GM23338 (cell line): Measurements from ENCODE around the gene MACF1. TPM values are rescaled to one million over a fixed set of nuclear protein-coding genes. Genes with fewer than 3 reads are reported as not detected.

Experiments
- ATAC-seq: fragments of 200-7000 bp; cut with Tn5 transposase; 3 replicates; pipeline ENCODE4 v1.9.1; 2020
- DNase-seq: peaks from one replicate; pipeline ENCODE4 v3.0.0-alpha.2; 2015; ENCODE audit warnings: low spot score
- H2AFZ ChIP-seq: fragments of 200-600 bp; sonication (generic); 2 replicates; pipeline ENCODE4 v1.8.0; 2016; ENCODE audit warnings: antibody characterized with exemption, mild to moderate bottlenecking, moderate library complexity
- H3F3A ChIP-seq: fragments of 200-600 bp; sonication (generic); replicated peaks from 2 replicates; pipeline ENCODE4 v1.8.0; 2017; ENCODE audit warnings: antibody characterized with exemption, mixed run types, low read depth
- H3K27ac ChIP-seq: fragments of 200-600 bp; sonication (generic); 2 replicates; pipeline ENCODE4 v1.6.1; 2016; ENCODE audit warnings: low read depth
- H3K27me3 ChIP-seq: fragments of 200-600 bp; sonication (generic); 2 replicates; pipeline ENCODE4 v1.8.0; 2016; ENCODE audit warnings: mild to moderate bottlenecking, mixed run types, moderate library complexity; ENCODE audit not compliant: insufficient read depth
- H3K36me3 ChIP-seq: fragments of 200-600 bp; sonication (generic); 2 replicates; pipeline ENCODE4 v1.8.0; 2016; ENCODE audit warnings: mild to moderate bottlenecking; ENCODE audit not compliant: insufficient read depth
- H3K4me1 ChIP-seq: fragments of 200-600 bp; sonication (generic); 2 replicates; pipeline ENCODE4 v1.8.0; 2016; ENCODE audit warnings: mild to moderate bottlenecking, moderate library complexity; ENCODE audit not compliant: insufficient read depth
- H3K4me2 ChIP-seq: fragments of 200-600 bp; sonication (generic); 2 replicates; pipeline ENCODE4 v1.7.1; 2017; ENCODE audit warnings: mixed run types
- H3K4me3 ChIP-seq: fragments of 200-600 bp; sonication (generic); 2 replicates; pipeline ENCODE4 v1.6.1; 2016; ENCODE audit warnings: mixed run types
- H3K79me2 ChIP-seq: fragments of 200-600 bp; sonication (generic); replicated peaks from 2 replicates; pipeline ENCODE4 v1.8.0; 2017; ENCODE audit warnings: mild to moderate bottlenecking; ENCODE audit not compliant: insufficient read depth
- H3K9me2 ChIP-seq: fragments of 200-600 bp; sonication (generic); 2 replicates; pipeline ENCODE4 v1.8.0; 2017; ENCODE audit not compliant: insufficient read depth
- H4K20me1 ChIP-seq: fragments of 200-600 bp; sonication (generic); replicated peaks from 2 replicates; pipeline ENCODE4 v1.8.0; 2017; ENCODE audit warnings: mild to moderate bottlenecking; ENCODE audit not compliant: insufficient read depth
- H3K27ac Mint-ChIP-seq: 2 replicates; pipeline ENCODE4 v1.8.0; 2020; ENCODE audit warnings: inconsistent platforms, mild to moderate bottlenecking, moderate library complexity, mixed read lengths
- H3K27me3 Mint-ChIP-seq: 3 replicates; pipeline ENCODE4 v1.8.0; 2022; ENCODE audit warnings: low read depth, mild to moderate bottlenecking, moderate library complexity, mixed read lengths, inconsistent platforms; ENCODE audit not compliant: insufficient read depth, poor library complexity
- H3K36me3 Mint-ChIP-seq: 3 replicates; pipeline ENCODE4 v1.8.0; 2021; ENCODE audit warnings: low read depth, mild to moderate bottlenecking, inconsistent platforms, moderate library complexity, mixed read lengths
- H3K4me1 Mint-ChIP-seq: 3 replicates; pipeline ENCODE4 v1.8.0; 2020; ENCODE audit warnings: mild to moderate bottlenecking, inconsistent platforms, mixed read lengths
- H3K4me3 Mint-ChIP-seq: 3 replicates; pipeline ENCODE4 v1.8.0; 2021; ENCODE audit warnings: moderate library complexity, mild to moderate bottlenecking, inconsistent platforms, mixed read lengths
- H3K9me3 Mint-ChIP-seq: 3 replicates; pipeline ENCODE4 v1.8.0; 2020; ENCODE audit warnings: moderate library complexity, mild to moderate bottlenecking, inconsistent platforms, mixed read lengths
- CREB1 ChIP-seq: fragments of 250-450 bp; sonication (Bioruptor Pico); IDR thresholded peaks from 2 replicates; pipeline ENCODE4 v1.5.0; 2020; ENCODE audit warnings: low read depth, mild to moderate bottlenecking, moderate library complexity
- CTCF ChIP-seq, 2 experiments: fragments of 200-600 bp in 1 of 2; sonication (generic) in 1 of 2; conservative IDR thresholded peaks; 2 replicates each; pipeline versions ENCODE4 v1.5.1 to v1.6.1; 2016 to 2017; ENCODE audit warnings: antibody characterized with exemption in 2 of 2, low read depth in 2 of 2, mild to moderate bottlenecking in 2 of 2, moderate library complexity in 1 of 2
- ETS1 ChIP-seq: IDR thresholded peaks from 2 replicates; pipeline ENCODE4 v1.6.1; 2016; ENCODE audit warnings: antibody characterized with exemption
- EZH2 ChIP-seq: fragments of 200-600 bp; sonication (generic); IDR thresholded peaks from one replicate; pipeline ENCODE4 v1.8.0; 2017; ENCODE audit warnings: antibody characterized with exemption, mild to moderate bottlenecking, low read depth; ENCODE audit not compliant: unreplicated experiment
- EZH2phosphoT487 ChIP-seq: fragments of 200-600 bp; sonication (generic); IDR thresholded peaks from one replicate; pipeline ENCODE4 v1.8.1; 2018; ENCODE audit warnings: antibody characterized with exemption; ENCODE audit not compliant: unreplicated experiment
- JUNB ChIP-seq: IDR thresholded peaks from one replicate; pipeline ENCODE4 v1.6.1; 2016; ENCODE audit warnings: antibody characterized with exemption; ENCODE audit not compliant: unreplicated experiment
- NANOG ChIP-seq: IDR thresholded peaks from 2 replicates; pipeline ENCODE4 v1.6.1; 2016; ENCODE audit warnings: antibody characterized with exemption, borderline replicate concordance
- POLR2AphosphoS5 ChIP-seq: IDR thresholded peaks from 2 replicates; pipeline ENCODE4 v1.6.1; 2016; ENCODE audit warnings: antibody characterized with exemption, low read depth
- REST ChIP-seq: IDR thresholded peaks from one replicate; pipeline ENCODE4 v1.6.1; 2018; ENCODE audit warnings: antibody characterized with exemption; ENCODE audit not compliant: unreplicated experiment
- STAT1 ChIP-seq: IDR thresholded peaks from one replicate; pipeline ENCODE4 v1.6.1; 2016; ENCODE audit warnings: antibody characterized with exemption; ENCODE audit not compliant: unreplicated experiment
- ZNF114 ChIP-seq: fragments of 250-450 bp; sonication (Bioruptor Pico); IDR thresholded peaks from 2 replicates; pipeline ENCODE4 v1.5.0; 2020; ENCODE audit warnings: mild to moderate bottlenecking, moderate library complexity
- ZNF462 ChIP-seq: fragments of 250-450 bp; sonication (Bioruptor Pico); IDR thresholded peaks from 2 replicates; pipeline ENCODE4 v1.5.0; 2020; ENCODE audit warnings: mild to moderate bottlenecking, moderate library complexity
- polyA plus RNA-seq: library from polyadenylated mRNA; unstranded; fragments of >200 nt; fragmentation: Nextera tagmentation; extraction: Ambion mirVana; gene quantifications from 2 replicates; pipeline ENCODE4 v1.2.1, GENCODE V29; 2016
- total RNA-seq: library from RNA; depleted of rRNA; stranded (reverse); fragments of >200 nt; shearing (Covaris generic); gene quantifications from 2 replicates; pipeline ENCODE4 v1.2.3, GENCODE V29; 2014

Gene MACF1
- total and polyA plus RNA-seq, 2 experiments from 2014 or later = 104 to 399 TPM

GRCh38 chr1:39413902-39414528, 209.5 kb downstream of the MACF1 start:
- Histone ChIP-seq H3K4me1 (peaks cover 43% of the 10 kb centered on the region), H3K27me3 (no peaks in the 10 kb centered on the region), H3F3A (peaks cover 12% of the 10 kb centered on the region), H3K9me2 (no peaks in the 10 kb centered on the region), H4K20me1 (peaks cover 53% of the 10 kb centered on the region), H3K79me2 (peaks cover 85% of the 10 kb centered on the region), H2AFZ (no peak overlapping the region), H3K4me2 (peak overlapping the region; percentile 79), H3K36me3 (peaks cover 9% of the 10 kb centered on the region), H3K27ac (no peak overlapping the region), H3K4me3 (peak overlapping the region; percentile 50)
- no peak overlapping the region for H3K27ac Mint-ChIP-seq
- peaks cover 42% of the 10 kb centered on the region for H3K4me1 Mint-ChIP-seq
- H3K4me3 Mint-ChIP-seq = peak overlapping the region; percentile 51
- ATAC-seq (no peak), DNase-seq (no peak)
- peaks cover 74% of the 10 kb centered on the region for H3K36me3 Mint-ChIP-seq
- no peak for TF ChIP-seq REST
- TF ChIP-seq EZH2phosphoT487 = no peak
- TF ChIP-seq POLR2AphosphoS5 = no peak
- no peak for TF ChIP-seq ZNF462 (CRISPR knock-in tag)
- no peak for TF ChIP-seq CTCF (conservative IDR thresholded peaks at IDR 0.05; ENCODE audit: low read depth in 2 of 2)
- no peak for TF ChIP-seq NANOG
- no peak for TF ChIP-seq ZNF114 (CRISPR knock-in tag)
- no peak for TF ChIP-seq STAT1
- TF ChIP-seq CREB1 = no peak
- TF ChIP-seq EZH2 = no peak
- no peak for TF ChIP-seq ETS1
- no peak for TF ChIP-seq JUNB
- H3K27me3 Mint-ChIP-seq = peaks cover 23% of the 10 kb centered on the region
- H3K9me3 Mint-ChIP-seq = peaks cover 35% of the 10 kb centered on the region
